Measurements from ENCODE around the gene AXDND1. TPM values are rescaled to one million over a fixed set of nuclear protein-coding genes. Genes with fewer than 3 reads are reported as not detected.
"Not testable (repeated sequence)": the region's sequence is repeated elsewhere in the genome, so short reads cannot be mapped to it uniquely, and the experiment has no call there.

The AXDND1 gene
- total RNA-seq, 1 experiment from 2014 or later = 0.48 TPM

- H3K9me3 Mint-ChIP-seq = peaks cover 7 to 14% of the 10 kb centered on the region in 2 experiments
- H3K79me2 ChIP-seq (ENCODE audit: insufficient read depth, low read length); H2AFZ ChIP-seq (ENCODE audit: low read length); H3K27ac ChIP-seq (ENCODE audit: insufficient read length, low read depth, low read length); H4K20me1 ChIP-seq (ENCODE audit: control insufficient read depth, insufficient read depth, insufficient read length); H3K27me3 ChIP-seq (ENCODE audit: insufficient read depth, low read length); H3K4me2 ChIP-seq (ENCODE audit: insufficient read depth, insufficient read length, low read length); H3K18ac ChIP-seq (ENCODE audit: insufficient read length, low read depth, low read length); H2BK12ac ChIP-seq (ENCODE audit: insufficient read length, low read depth, low read length); H3K79me1 ChIP-seq (ENCODE audit: insufficient read depth, low read depth, low read length, poor library complexity, severe bottlenecking); H4K91ac ChIP-seq (ENCODE audit: insufficient read length, low read depth, low read length); H3K36me3 Mint-ChIP-seq (ENCODE audit: insufficient read depth in 1 of 3, low read depth in 3 of 3); H3K27me3 Mint-ChIP-seq (ENCODE audit: low read depth); DNase-seq; H2BK5ac ChIP-seq (ENCODE audit: insufficient read length, low read length); H4K5ac ChIP-seq (ENCODE audit: insufficient read length, low read depth, low read length); H2BK15ac ChIP-seq (ENCODE audit: low read depth, low read length); H3K4ac ChIP-seq (ENCODE audit: low read depth, low read length); H3K14ac ChIP-seq (ENCODE audit: insufficient read depth, low read length); H3K23me2 ChIP-seq (ENCODE audit: insufficient read length, low read depth, low read length, poor library complexity, severe bottlenecking); H2BK120ac ChIP-seq (ENCODE audit: low read depth, low read length, poor library complexity, severe bottlenecking); H2BK20ac ChIP-seq (ENCODE audit: low read depth, low read length, poor library complexity, severe bottlenecking); H2AK5ac ChIP-seq (ENCODE audit: insufficient read length, low read length); H3K4me1 Mint-ChIP-seq; H3K56ac ChIP-seq (ENCODE audit: insufficient read length, low read depth, low read length); H3K4me3 Mint-ChIP-seq; H3K9ac ChIP-seq (ENCODE audit: extremely low read depth, insufficient read length, low read length); H3K23ac ChIP-seq (ENCODE audit: insufficient read length, low read depth, low read length); H3K9me3 ChIP-seq (ENCODE audit: control insufficient read depth, low read depth, low read length); H3T11ph ChIP-seq (ENCODE audit: low read length); H3K4me1 ChIP-seq (ENCODE audit: insufficient read depth, low read length); H4K8ac ChIP-seq (replicated peaks; ENCODE audit: insufficient read length, low read depth, low read length); H3K27ac Mint-ChIP-seq: not testable (repeated sequence)
- WGBS (ENCODE audit: extremely low coverage, insufficient read length, low lambda C conversion rate) = no CpG with 5 or more reads among the region's 2 CpGs
These were observed 74.5 kb downstream of the AXDND1 start for GRCh38 chr1:179440301-179440700.
